GF-D8 (cell line): ENCODE measurements around the gene SIK3.
"Not testable (repeated sequence)": the region's sequence is repeated elsewhere in the genome, so short reads cannot be mapped to it uniquely, and the experiment has no call there.

Experiments
- DNase-seq: peaks from one replicate; lab custom pipeline; 2025; lab: John Stamatoyannopoulos, UW

The SIK3 gene

DNA sequence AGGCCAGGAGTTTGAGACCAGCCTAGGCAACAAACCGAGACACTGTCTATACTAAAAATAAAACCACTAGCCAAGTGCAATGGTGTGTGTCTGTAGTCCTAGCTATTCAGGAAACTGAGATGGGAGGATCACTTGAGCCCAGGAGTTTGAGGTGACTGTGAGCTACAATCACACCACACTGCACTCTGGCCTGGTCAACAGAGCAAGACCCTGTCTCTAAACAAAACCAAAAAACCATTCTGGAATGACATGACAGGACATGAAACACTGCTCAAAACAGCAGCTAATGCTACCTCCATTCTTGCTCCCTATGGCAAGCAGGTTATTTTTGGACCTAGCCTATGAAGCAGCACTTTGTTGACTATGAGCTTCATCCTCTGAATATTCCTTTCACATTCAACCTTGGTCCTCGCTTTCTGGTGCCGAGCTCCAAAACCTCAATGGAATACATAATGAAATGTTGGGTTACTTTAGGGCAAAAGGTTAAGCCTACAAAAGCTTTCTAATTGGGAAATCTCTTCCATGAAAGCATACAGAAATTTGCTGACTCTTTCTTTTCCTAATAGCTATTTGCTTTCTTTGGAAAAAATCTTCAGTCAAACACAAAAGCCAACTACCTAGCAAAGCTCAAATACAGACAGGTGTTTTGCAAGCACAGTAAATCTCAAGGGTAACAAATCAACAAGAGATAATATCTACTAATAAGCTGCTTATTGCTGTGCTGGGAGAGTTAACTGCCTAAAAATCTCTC is 21.1 kb downstream of the SIK3 start:
- DNase-seq: no peak

DNA sequence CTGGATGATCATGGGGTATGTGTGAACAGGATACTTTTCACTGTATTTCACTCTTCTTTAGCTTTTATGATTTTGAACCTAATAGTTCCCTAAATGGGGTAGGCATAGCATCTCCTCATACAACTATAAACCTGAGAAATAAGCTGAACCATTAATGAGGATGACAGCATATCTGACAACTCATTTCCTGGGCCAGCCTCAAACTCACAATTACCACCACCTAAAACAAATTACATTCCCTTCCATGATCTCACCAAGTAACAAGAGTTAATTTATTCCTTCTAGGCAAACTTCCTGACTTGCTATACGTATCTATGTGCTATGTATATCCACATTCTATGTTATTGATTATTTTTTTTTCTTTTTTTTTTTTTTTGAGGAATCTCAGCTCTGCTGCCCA is 23.0 kb downstream of the SIK3 start:
- DNase-seq: no peak

DNA sequence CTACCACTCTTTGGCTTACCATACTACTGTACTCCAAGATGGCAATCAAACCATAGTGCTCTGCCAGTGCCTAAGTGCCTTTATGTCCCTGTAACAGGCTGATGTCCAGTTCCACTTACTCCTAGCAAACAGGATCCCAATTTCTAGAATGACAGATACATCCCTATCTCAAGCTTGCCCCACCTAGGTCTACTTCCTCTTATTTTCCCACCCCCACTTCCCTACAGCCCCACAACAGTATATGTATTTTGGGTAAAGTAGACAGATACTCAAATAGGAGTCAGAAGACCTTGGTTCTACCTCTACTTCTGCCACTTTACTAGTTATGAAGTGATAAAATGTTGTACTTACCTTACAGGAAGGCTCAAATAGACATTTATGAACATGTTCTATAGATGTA is 24.1 kb downstream of the SIK3 start:
- peak; percentile 63 for DNase-seq

DNA sequence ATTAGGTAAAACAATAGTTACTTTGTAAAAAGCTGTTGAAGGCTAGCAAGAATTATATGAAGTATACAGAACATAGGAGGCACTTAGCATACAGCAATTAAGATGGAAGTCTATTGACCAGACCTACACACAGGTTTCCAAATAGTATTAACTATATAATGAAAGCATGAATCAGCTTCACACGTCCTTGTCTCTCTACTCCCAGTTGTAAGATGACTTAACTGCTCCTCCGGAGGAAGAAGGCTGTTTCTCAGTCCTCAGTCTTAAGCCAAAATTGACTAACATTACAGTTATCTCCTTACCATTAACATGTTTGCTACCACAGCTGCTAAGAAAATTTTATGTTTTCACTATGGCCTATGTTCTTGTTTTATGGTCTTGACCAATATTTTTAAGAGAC is 24.7 kb downstream of the SIK3 start:
- no peak for DNase-seq

DNA sequence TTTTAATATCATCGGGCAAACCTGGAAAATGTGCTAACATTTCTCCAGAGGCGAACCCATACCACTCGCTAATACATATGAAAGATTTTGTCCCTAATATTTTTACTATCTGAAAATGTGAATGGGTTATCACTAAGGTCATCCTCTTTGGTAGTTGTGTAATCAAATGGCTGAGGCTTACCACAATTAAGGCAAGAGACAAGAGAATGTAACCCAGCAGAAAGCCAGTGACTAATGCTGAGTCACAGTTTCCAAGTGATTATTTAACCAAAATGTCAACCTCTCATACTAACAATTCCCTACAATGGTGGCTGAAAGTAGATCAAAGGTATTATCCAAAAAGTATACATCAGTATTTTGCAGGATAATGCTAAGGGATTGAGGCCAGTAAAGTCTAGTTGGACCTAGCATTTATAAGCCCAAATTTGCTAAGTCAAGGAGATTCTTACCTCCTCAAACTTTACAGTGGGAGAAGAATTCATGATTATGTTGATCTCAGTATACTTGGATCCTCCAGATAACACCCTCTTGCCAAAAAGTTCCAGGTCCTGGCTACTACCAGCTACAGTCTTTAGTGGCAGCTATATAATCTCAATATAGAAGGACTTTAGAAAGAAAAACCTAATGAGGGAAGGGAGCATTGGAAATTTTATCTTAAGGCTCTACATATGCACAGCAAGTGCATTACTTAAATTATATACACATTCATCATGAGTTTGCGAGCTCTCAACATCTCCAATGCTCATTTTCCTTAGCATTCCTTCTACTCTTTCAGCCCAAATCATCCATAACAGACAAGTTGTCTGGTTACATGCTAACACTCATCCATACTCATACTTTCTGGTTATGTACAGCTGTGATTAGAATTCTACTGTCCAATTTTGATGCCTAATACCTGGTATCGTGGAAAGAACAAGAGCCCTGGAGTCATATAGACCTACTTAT is 25.4 kb downstream of the SIK3 start:
- peak; percentile 97 for DNase-seq

GRCh38 chr11:117071344-117071787 is 26.9 kb downstream of the SIK3 start:
- DNase-seq: no peak

DNA sequence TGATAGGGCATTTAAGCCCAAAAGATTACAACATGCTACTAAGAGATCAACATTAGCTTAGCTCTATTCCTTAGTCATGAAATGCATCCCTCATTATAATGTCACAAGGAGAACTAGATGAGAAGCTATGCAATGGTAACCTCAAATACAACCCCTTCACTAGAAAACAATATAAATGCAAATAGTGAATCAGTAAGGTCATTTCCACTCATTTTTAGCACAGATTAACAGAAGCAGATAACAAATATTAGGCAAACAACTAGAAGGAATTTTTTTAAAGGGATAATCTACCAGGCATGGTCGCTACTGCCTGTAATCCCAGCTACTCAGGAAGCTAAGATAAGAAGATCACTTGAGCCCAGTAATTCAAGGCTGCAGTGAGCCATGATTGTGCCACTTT is 28.2 kb downstream of the SIK3 start:
- DNase-seq: no peak

DNA sequence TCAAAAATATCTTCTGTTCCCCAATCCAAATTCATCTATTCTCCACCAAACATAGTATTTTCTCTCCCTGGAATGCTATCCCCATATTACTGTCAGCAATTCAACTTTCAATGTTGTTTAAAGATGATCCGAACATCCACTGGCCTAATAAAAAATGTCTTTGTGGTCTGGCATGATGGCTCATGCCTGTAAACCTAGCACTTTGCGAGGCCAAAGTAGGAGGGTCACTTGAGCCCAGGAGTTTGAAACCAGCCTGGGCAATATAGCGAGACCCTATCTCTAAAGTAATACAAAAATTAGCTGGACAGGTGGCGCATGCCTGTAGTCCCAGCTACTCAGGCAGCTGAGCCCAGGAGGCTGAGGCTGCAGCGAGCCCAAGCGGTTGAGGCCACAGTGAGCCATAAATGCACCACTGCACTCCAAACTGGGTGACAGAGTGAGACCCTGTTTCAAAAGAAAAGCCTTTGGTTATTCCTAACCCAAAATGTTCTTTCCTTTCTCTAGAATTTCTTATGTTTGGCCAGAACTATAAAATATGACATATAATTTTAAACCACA is 29.8 kb downstream of the SIK3 start:
- no peak for DNase-seq

GRCh38 chr11:117066959-117067358 is 31.3 kb downstream of the SIK3 start:
- DNase-seq: no peak

GRCh38 chr11:117064275-117064674 is 34.0 kb downstream of the SIK3 start:
- no peak for DNase-seq

DNA sequence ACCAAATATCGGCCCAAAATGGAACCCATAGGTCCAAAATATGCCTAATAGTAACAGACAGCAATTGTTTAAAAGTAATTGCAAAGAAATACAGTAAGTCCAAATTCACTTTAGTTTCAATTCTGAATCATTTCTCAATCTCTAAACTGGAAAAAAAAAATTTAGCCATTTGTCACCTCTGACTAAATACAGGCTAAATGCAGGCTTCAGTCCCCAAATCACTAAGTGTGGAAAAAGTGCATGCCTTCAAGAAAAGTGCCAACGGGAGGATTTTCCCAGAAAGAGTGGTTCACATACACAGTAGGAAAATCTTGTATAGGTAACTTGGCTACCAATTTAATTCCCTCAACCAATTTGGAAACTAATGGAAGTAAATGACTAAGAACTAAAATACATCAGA is 35.7 kb downstream of the SIK3 start:
- no peak for DNase-seq

GRCh38 chr11:117061256-117061655 is 37.0 kb downstream of the SIK3 start:
- DNase-seq: no peak

DNA sequence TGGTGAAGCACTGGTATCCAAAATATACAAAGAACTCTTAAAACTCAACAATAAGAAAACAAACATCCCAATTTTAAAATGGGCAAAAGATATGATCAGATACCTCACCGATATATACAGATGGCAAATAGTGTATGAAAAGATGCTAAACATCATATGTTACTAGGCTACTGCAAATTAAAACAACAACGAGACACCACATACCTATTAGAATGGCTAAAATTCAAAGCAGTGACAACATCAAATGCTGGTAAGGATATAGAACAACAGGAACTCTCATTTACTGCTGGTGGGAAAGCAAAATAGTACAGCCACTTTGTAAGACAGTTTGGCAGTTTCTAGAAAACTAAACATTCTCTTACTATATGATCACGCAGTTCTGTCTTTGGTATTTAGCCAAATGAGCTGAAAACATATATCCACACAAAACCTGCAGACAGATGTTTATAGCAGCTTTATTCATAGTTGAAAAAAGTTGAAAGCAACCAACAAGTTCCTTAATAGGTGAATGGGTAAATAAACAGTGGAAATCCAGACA is 38.5 kb downstream of the SIK3 start:
- no peak for DNase-seq

DNA sequence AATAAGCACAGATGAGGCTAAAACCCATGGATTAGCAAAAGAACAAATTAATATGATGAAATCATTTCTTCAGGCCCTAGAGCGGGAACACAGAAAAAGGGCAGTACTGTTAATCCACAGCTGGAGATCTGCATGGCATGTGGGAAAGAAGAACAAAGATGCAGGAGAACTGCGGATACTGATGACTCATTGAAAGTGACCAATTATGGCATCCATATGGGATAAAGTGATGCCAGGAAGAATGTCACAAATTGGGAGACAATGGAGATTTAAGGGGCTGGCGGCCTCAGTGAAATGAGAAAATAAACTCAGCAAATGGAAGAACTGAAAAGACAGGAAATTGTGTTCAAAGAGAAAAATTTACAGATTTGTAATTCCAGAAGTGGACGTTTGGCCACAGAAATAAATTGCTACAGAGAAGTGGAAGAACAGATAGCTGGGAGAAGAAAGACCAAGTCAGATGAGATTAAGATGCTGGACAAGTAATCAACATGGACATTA is 39.4 kb downstream of the SIK3 start:
- DNase-seq: no peak

- DNase-seq: no peak
These were observed 40.5 kb downstream of the SIK3 start for GRCh38 chr11:117057727-117058126.

DNA sequence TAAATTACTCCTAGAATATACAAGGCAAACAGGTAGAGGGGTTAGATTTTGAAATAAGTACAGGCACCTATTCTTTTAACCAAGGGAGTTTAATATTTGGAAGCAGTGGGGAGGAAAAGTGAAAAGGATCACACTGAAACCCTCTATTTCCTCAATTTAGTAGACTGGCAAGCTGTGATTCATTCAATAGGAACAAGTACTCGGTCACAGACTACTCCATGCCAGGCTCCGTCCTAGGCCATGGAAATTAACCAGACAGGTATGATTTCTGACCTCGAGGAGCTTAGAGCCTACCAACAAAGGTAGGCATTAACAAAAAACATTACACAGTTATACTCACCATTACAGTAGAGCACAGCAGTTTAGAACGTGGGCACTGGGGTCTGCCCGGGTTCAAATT is 40.9 kb downstream of the SIK3 start:
- DNase-seq: no peak

GRCh38 chr11:117055469-117055868 is 42.8 kb downstream of the SIK3 start:
- no peak for DNase-seq

GRCh38 chr11:117054382-117054781 is 43.8 kb downstream of the SIK3 start:
- no peak for DNase-seq

GRCh38 chr11:117052196-117053149 is 45.8 kb downstream of the SIK3 start:
- DNase-seq: no peak

DNA sequence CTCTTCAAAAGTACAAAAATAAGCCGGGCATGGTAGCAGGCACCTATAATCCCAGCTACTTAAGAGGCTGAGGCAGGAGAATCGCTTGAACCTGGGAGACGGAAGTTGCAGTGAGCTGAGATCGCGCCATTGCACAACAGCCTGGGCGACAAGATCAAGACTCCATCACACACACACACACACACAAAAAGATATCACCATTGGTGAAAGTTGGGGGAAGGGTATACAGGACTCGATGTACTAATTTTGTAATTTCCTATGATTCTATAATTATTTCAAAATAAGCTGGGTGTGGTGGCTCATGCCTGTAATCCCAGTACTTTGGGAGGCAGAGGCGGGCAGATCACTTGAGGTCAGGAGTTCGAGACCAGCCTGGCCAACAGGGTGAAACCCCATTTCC is 48.1 kb downstream of the SIK3 start:
- DNase-seq: not testable (repeated sequence)

GRCh38 chr11:117046627-117047026 is 51.6 kb downstream of the SIK3 start:
- not testable (repeated sequence) for DNase-seq
